HepG2 (cell line): ENCODE data around the gene TPX2. TPM values are rescaled to one million over a fixed set of nuclear protein-coding genes. Genes with fewer than 3 reads are reported as not detected.

ENCODE experiments used
- HIVEP1 ChIP-seq: sonication (generic); formaldehyde crosslinking; IDR thresholded peaks from 2 replicates; pipeline ENCODE4 v1.4.0; 2020; ENCODE audit warnings: mild to moderate bottlenecking, missing genetic modification reagents
- KMT2B ChIP-seq: IDR thresholded peaks from 2 replicates; pipeline ENCODE4 v1.6.1; 2016; ENCODE audit warnings: missing genetic modification reagents, missing compliant biosample characterization
- MXI1 ChIP-seq: IDR thresholded peaks from 3 replicates; pipeline ENCODE4 v1.6.1; 2012; ENCODE audit warnings: low read depth, low read length, inconsistent platforms, borderline replicate concordance
- NR1H2 ChIP-seq: sonication (generic); formaldehyde crosslinking; IDR thresholded peaks from 2 replicates; pipeline ENCODE4 v1.8.1; 2022; ENCODE audit warnings: low read depth, missing genetic modification reagents, borderline replicate concordance
- PRPF4 ChIP-seq: fragments of 200-400 bp; formaldehyde crosslinking; IDR thresholded peaks from 2 replicates; pipeline ENCODE4 v1.6.1; 2016; ENCODE audit warnings: low read length, low read depth; ENCODE audit not compliant: poor library complexity, severe bottlenecking
- RFX3 ChIP-seq: IDR thresholded peaks from 2 replicates; pipeline ENCODE4 v1.6.1; 2016; ENCODE audit warnings: missing biosample characterization, missing genetic modification reagents
- SAFB2 ChIP-seq: sonication (generic); formaldehyde crosslinking; IDR thresholded peaks from 2 replicates; pipeline ENCODE4 v1.5.1; 2020; ENCODE audit warnings: missing genetic modification reagents, low read depth, mild to moderate bottlenecking, borderline replicate concordance
- UBTF ChIP-seq: sonication (generic); formaldehyde crosslinking; IDR thresholded peaks from 2 replicates; pipeline ENCODE4 v1.4.0; 2020; ENCODE audit warnings: mild to moderate bottlenecking, missing genetic modification reagents
- ZBTB20 ChIP-seq: sonication (generic); formaldehyde crosslinking; IDR thresholded peaks from 2 replicates; pipeline ENCODE4 v1.8.1; 2023; ENCODE audit warnings: missing genetic modification reagents, low read depth, mild to moderate bottlenecking, borderline replicate concordance
- ZNF460 ChIP-seq: sonication (generic); formaldehyde crosslinking; IDR thresholded peaks from 2 replicates; pipeline ENCODE4 v1.5.1; 2020; ENCODE audit warnings: missing genetic modification reagents, mild to moderate bottlenecking, borderline replicate concordance
- ZNF883 ChIP-seq: sonication (generic); formaldehyde crosslinking; IDR thresholded peaks from 2 replicates; pipeline ENCODE4 v1.5.1; 2020; ENCODE audit warnings: mild to moderate bottlenecking, missing genetic modification reagents; ENCODE audit errors: not compliant biosample characterization
- ZNF891 ChIP-seq: sonication (generic); formaldehyde crosslinking; IDR thresholded peaks from 2 replicates; pipeline ENCODE4 v1.5.0; 2020; ENCODE audit warnings: mild to moderate bottlenecking, missing genetic modification reagents
- polyA plus RNA-seq, 8 experiments: library from polyadenylated mRNA; depleted of rRNA in 3 of 8; stranded (reverse) in 7 of 8; unstranded in 1 of 8; fragments of >200 nt; fragmentation: Illumina TruSeq in 4 of 8; extraction: Trizol in 4 of 8; gene quantifications; 2 replicates each; pipeline versions ENCODE4 v1.2.1 to v1.2.3, GENCODE V29; 2011 to 2016; ENCODE audit warnings: low read depth in 4 of 8, missing spikeins in 1 of 8, mixed read lengths in 1 of 8; ENCODE audit not compliant: insufficient read depth in 1 of 8
- total RNA-seq, 5 experiments: library from RNA; depleted of rRNA; stranded (reverse); fragments of >200 nt; fragmentation: Illumina TruSeq; extraction: Trizol; gene quantifications; 2 replicates each; pipeline ENCODE4 v1.2.3, GENCODE V29; 2016; ENCODE audit warnings: low read depth in 1 of 5
- TF ChIP-seq, protein P1 (sequence below): sonication (generic); formaldehyde crosslinking; conservative IDR thresholded peaks from 2 replicates; pipeline ENCODE4 v1.4.0; 2020; ENCODE audit warnings: missing genetic modification reagents
- TF ChIP-seq, protein P2 (sequence below): sonication (generic); formaldehyde crosslinking; IDR thresholded peaks from 2 replicates; pipeline ENCODE4 v1.4.0; 2020; ENCODE audit warnings: missing genetic modification reagents
- TF ChIP-seq, protein P3 (sequence below): sonication (generic); formaldehyde crosslinking; IDR thresholded peaks from 2 replicates; pipeline ENCODE4 v1.5.0; 2020; ENCODE audit warnings: mild to moderate bottlenecking, missing genetic modification reagents

Gene TPX2
- total and polyA plus RNA-seq, 2 of the 13 experiments (the other 11 are each of a cell fraction or from before 2014, with no cell fraction given) = 34.3 to 124 TPM

DNA sequence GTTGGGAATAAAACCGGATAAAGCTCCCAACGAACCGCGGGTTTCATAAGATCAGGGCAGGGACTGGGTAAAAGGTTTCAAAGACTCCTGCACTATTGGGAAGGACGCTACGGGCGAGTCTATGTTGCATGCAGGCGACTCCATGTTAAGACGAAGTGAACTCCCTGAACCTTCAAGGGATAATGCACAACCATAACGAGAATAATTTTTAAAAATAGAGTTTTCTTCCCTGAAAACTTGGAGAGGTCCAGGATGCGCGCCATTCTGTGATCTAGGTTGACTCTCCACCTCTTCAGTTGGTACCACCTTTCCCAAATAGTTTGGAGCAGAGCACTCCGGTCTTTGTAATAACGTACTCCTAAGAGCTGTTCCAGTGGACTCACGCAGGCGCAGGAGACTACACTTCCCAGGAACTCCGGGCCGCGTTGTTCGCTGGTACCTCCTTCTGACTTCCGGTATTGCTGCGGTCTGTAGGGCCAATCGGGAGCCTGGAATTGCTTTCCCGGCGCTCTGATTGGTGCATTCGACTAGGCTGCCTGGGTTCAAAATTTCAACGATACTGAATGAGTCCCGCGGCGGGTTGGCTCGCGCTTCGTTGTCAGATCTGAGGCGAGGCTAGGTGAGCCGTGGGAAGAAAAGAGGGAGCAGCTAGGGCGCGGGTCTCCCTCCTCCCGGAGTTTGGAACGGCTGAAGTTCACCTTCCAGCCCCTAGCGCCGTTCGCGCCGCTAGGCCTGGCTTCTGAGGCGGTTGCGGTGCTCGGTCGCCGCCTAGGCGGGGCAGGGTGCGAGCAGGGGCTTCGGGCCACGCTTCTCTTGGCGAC lies at the start of gene TPX2 (continued):
- TF ChIP-seq, protein P1, sequence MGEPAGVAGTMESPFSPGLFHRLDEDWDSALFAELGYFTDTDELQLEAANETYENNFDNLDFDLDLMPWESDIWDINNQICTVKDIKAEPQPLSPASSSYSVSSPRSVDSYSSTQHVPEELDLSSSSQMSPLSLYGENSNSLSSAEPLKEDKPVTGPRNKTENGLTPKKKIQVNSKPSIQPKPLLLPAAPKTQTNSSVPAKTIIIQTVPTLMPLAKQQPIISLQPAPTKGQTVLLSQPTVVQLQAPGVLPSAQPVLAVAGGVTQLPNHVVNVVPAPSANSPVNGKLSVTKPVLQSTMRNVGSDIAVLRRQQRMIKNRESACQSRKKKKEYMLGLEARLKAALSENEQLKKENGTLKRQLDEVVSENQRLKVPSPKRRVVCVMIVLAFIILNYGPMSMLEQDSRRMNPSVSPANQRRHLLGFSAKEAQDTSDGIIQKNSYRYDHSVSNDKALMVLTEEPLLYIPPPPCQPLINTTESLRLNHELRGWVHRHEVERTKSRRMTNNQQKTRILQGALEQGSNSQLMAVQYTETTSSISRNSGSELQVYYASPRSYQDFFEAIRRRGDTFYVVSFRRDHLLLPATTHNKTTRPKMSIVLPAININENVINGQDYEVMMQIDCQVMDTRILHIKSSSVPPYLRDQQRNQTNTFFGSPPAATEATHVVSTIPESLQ (CRISPR knock-in tag) = no peak
- TF ChIP-seq RFX3 (CRISPR knock-in tag) (no peak), ZBTB20 (CRISPR knock-in tag) (peak; percentile 44; the same call in 1 of the 2 replicates), UBTF (CRISPR knock-in tag) (peak; percentile 97), KMT2B (CRISPR knock-in tag) (peak; percentile 94), NR1H2 (CRISPR knock-in tag) (no peak; the same call in 1 of the 2 replicates), ZNF883 (peak; percentile 94), SAFB2 (CRISPR knock-in tag) (0 out of 2 replicates have a peak, but pooled peaks have one; percentile 36), PRPF4 (no peak), HIVEP1 (CRISPR knock-in tag) (peak; percentile 92), ZNF891 (CRISPR knock-in tag) (peak; percentile 97), MXI1 (peak; percentile 97), ZNF460 (CRISPR knock-in tag) (no peak)
- TF ChIP-seq, protein P2, sequence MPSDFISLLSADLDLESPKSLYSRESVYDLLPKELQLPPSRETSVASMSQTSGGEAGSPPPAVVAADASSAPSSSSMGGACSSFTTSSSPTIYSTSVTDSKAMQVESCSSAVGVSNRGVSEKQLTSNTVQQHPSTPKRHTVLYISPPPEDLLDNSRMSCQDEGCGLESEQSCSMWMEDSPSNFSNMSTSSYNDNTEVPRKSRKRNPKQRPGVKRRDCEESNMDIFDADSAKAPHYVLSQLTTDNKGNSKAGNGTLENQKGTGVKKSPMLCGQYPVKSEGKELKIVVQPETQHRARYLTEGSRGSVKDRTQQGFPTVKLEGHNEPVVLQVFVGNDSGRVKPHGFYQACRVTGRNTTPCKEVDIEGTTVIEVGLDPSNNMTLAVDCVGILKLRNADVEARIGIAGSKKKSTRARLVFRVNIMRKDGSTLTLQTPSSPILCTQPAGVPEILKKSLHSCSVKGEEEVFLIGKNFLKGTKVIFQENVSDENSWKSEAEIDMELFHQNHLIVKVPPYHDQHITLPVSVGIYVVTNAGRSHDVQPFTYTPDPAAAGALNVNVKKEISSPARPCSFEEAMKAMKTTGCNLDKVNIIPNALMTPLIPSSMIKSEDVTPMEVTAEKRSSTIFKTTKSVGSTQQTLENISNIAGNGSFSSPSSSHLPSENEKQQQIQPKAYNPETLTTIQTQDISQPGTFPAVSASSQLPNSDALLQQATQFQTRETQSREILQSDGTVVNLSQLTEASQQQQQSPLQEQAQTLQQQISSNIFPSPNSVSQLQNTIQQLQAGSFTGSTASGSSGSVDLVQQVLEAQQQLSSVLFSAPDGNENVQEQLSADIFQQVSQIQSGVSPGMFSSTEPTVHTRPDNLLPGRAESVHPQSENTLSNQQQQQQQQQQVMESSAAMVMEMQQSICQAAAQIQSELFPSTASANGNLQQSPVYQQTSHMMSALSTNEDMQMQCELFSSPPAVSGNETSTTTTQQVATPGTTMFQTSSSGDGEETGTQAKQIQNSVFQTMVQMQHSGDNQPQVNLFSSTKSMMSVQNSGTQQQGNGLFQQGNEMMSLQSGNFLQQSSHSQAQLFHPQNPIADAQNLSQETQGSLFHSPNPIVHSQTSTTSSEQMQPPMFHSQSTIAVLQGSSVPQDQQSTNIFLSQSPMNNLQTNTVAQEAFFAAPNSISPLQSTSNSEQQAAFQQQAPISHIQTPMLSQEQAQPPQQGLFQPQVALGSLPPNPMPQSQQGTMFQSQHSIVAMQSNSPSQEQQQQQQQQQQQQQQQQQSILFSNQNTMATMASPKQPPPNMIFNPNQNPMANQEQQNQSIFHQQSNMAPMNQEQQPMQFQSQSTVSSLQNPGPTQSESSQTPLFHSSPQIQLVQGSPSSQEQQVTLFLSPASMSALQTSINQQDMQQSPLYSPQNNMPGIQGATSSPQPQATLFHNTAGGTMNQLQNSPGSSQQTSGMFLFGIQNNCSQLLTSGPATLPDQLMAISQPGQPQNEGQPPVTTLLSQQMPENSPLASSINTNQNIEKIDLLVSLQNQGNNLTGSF (CRISPR knock-in tag) = peak; percentile 45; the same call in 1 of the 2 replicates
- TF ChIP-seq, protein P3, sequence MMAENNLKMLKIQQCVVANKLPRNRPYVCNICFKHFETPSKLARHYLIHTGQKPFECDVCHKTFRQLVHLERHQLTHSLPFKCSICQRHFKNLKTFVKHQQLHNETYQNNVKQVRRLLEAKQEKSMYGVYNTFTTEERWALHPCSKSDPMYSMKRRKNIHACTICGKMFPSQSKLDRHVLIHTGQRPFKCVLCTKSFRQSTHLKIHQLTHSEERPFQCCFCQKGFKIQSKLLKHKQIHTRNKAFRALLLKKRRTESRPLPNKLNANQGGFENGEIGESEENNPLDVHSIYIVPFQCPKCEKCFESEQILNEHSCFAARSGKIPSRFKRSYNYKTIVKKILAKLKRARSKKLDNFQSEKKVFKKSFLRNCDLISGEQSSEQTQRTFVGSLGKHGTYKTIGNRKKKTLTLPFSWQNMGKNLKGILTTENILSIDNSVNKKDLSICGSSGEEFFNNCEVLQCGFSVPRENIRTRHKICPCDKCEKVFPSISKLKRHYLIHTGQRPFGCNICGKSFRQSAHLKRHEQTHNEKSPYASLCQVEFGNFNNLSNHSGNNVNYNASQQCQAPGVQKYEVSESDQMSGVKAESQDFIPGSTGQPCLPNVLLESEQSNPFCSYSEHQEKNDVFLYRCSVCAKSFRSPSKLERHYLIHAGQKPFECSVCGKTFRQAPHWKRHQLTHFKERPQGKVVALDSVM (CRISPR knock-in tag) = peak; percentile 67
